ENCODE measurements around the gene KRT81. TPM values are rescaled to one million over a fixed set of nuclear protein-coding genes. Genes with fewer than 3 reads are reported as not detected.

The KRT81 gene
- total and polyA plus RNA-seq, 7 donors, result 0.03 to 0.14 TPM; not detected in 5

GRCh38 chr12:52320784-52321400, 29.6 kb upstream of the KRT81 start, which contains the start of gene KRT83:
Gene KRT83, minus strand, starts transcription at chr12:52321398. Its CDS starts 63 bp downstream, at chr12:52321335.
- intact Hi-C loops (cut with DNase I), result no loop called here

GRCh38 chr12:52319097-52319496, 27.8 kb upstream of the KRT81 start:
- no peak for DNase-seq
- intact Hi-C loops (cut with DNase I), result no loop called here
- WGBS, 3 donors, result 80 to 83% (median 83%) methylated on average over 11 of the region's 11 CpGs
- H3K27ac ChIP-seq, result no peak overlapping the region
- H3K36me3 ChIP-seq (ENCODE audit: insufficient read depth in 1 of 2, low read depth in 1 of 2), result no peaks in the 10 kb centered on the region
- TF ChIP-seq, protein P1, sequence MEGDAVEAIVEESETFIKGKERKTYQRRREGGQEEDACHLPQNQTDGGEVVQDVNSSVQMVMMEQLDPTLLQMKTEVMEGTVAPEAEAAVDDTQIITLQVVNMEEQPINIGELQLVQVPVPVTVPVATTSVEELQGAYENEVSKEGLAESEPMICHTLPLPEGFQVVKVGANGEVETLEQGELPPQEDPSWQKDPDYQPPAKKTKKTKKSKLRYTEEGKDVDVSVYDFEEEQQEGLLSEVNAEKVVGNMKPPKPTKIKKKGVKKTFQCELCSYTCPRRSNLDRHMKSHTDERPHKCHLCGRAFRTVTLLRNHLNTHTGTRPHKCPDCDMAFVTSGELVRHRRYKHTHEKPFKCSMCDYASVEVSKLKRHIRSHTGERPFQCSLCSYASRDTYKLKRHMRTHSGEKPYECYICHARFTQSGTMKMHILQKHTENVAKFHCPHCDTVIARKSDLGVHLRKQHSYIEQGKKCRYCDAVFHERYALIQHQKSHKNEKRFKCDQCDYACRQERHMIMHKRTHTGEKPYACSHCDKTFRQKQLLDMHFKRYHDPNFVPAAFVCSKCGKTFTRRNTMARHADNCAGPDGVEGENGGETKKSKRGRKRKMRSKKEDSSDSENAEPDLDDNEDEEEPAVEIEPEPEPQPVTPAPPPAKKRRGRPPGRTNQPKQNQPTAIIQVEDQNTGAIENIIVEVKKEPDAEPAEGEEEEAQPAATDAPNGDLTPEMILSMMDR (IDR thresholded peaks at IDR 0.05), result no peak
- no peak overlapping the region for H3K4me3 ChIP-seq
- H3K27me3 ChIP-seq (ENCODE audit: insufficient read depth in 3 of 3, low read length in 2 of 3), result peaks cover 0 to 30% (median 0%) of the 10 kb centered on the region in 3 donors
- no peaks in the 10 kb centered on the region for H3K9me3 ChIP-seq
- no peak for ATAC-seq
- H3K4me1 ChIP-seq, result no peaks in the 10 kb centered on the region

More at GRCh38 chr12:52320784-52321400, 29.6 kb upstream of the KRT81 start, which contains the start of gene KRT83:
- Histone ChIP-seq H3K9me3 (no peaks in the 10 kb centered on the region), H3K27ac (no peak within 1 kb of the TSS), H3K36me3 (ENCODE audit: insufficient read depth in 1 of 2, low read depth in 1 of 2) (no peaks in the 10 kb centered on the region), H3K4me1 (no peaks in the 10 kb centered on the region), H3K27me3 (ENCODE audit: insufficient read depth in 3 of 3, low read length in 2 of 3) (peaks cover 0 to 30% (median 0%) of the 10 kb centered on the region in 3 donors), H3K4me3 (no peak within 1 kb of the TSS)
- TF ChIP-seq, protein P1 (IDR thresholded peaks at IDR 0.05), result no peak
- 62 to 75% (median 73%) methylated on average over 35 of the region's 35 CpGs for WGBS, 3 donors
- ATAC-seq, result no peak
- no peak for DNase-seq

- Histone ChIP-seq H3K36me3 (ENCODE audit: insufficient read depth in 1 of 2, low read depth in 1 of 2) (no peaks in the 10 kb centered on the region), H3K27me3 (ENCODE audit: insufficient read depth in 3 of 3, low read length in 2 of 3) (peaks cover 0 to 35% (median 0%) of the 10 kb centered on the region in 3 donors), H3K9me3 (no peaks in the 10 kb centered on the region), H3K4me3 (no peak overlapping the region), H3K27ac (no peak overlapping the region), H3K4me1 (no peaks in the 10 kb centered on the region)
- no peak for ATAC-seq
- TF ChIP-seq, protein P1 (IDR thresholded peaks at IDR 0.05), result no peak
- 86 to 92% (median 92%) methylated on average over 11 of the region's 11 CpGs for WGBS, 3 donors
- intact Hi-C loops (cut with DNase I), result no loop called here
- DNase-seq, result no peak
Measured at GRCh38 chr12:52318241-52318990, 27.1 kb upstream of the KRT81 start.

GRCh38 chr12:52317468-52318052, 26.2 kb upstream of the KRT81 start:
- Histone ChIP-seq H3K9me3 (no peaks in the 10 kb centered on the region), H3K27me3 (ENCODE audit: insufficient read depth in 3 of 3, low read length in 2 of 3) (peaks cover 0 to 31% (median 0%) of the 10 kb centered on the region in 3 donors), H3K27ac (no peak overlapping the region), H3K4me1 (no peaks in the 10 kb centered on the region), H3K36me3 (ENCODE audit: insufficient read depth in 1 of 2, low read depth in 1 of 2) (no peaks in the 10 kb centered on the region), H3K4me3 (no peak overlapping the region)
- ATAC-seq (no peak), DNase-seq (no peak)
- intact Hi-C loops (cut with DNase I), result no loop called here
- WGBS, 3 donors, result 82 to 87% (median 84%) methylated on average over 12 of the region's 12 CpGs
- TF ChIP-seq, protein P1 (IDR thresholded peaks at IDR 0.05), result no peak
